NCI-H526 treated with DMSO at 0.1 percent for 48 hours (cell line): ENCODE data around the gene LRGUK.
"Not testable (repeated sequence)": the region's sequence is repeated elsewhere in the genome, so short reads cannot be mapped to it uniquely, and the experiment has no call there.

Experiments
- DNase-seq: peaks from one replicate; lab custom pipeline; 2025; lab: John Stamatoyannopoulos, UW

The LRGUK gene

DNA sequence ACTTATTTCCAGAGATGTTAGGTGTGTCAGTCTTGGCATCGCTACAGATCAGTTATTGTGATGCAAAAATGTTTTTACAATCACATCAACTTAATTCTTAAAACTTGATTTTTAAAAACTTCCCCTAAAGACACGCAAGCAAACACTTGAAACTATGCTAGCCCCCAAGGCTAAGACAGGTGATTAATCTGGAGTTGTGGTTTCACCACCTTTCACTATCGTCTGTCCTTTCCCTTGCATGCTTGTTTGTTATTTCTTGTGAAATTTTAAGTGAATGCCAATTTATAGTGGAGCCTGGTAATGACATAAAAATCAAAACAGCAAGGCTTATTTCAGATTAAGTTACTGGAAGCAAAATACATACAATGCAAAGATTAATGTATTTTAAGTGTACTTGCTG is 119.2 kb downstream of the LRGUK start:
- no peak for DNase-seq

DNA sequence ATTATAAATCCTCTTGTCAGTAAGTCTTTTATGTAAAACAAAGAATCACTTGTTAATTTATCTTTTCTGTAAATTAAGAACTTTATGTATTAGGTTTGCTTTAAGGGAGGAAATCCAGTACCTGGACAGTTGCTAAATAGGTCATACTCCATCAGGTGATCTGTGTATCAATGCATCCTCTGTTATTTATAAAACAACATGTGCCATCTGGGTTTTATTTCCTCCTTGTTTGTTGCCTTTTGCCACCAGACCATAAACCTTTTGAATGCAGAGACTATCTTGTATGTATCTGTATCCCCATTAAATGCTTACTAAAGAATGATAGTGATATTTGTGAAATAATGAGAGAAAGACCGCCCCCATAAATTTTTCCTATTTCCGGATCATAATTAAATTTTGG is 119.6 kb downstream of the LRGUK start:
- DNase-seq, result no peak

DNA sequence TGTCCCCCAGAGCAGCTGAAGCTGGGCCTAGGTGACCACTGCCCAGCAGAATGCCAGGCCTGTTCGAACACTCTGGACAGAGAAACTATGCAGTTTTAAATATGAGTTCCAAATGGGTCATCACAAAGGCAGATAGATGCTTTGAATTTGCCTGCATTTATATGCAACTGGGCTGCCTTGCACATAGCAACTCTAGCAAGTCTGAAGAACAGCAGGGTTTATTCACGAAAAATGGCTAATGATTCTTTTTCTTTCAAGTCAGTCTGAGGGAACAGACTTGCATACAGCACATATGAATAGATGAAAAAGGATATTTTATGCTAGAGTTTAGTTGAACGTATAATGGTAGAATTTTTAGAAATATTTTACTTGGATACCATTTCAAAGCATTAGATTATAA is 121.1 kb downstream of the LRGUK start:
- DNase-seq, result peak; percentile 55

DNA sequence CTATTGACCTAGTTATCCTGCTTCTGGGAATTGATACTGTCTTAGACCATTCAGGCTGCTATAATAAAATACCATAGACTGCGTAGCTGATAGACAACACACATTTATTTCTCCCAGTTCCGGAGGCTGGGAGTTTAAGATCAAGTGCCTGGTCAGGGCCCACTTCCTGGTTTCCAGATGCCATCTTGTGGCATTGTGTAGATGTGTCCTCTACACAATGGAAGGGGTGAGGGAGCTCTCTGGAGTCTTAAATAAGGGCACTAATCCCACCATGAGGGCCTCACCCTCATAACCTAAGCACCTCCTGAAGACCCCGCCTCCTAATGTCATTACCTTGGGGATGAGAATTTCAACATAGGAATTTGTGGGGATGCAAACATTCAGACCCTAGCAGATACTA is 127.2 kb downstream of the LRGUK start:
- no peak for DNase-seq

DNA sequence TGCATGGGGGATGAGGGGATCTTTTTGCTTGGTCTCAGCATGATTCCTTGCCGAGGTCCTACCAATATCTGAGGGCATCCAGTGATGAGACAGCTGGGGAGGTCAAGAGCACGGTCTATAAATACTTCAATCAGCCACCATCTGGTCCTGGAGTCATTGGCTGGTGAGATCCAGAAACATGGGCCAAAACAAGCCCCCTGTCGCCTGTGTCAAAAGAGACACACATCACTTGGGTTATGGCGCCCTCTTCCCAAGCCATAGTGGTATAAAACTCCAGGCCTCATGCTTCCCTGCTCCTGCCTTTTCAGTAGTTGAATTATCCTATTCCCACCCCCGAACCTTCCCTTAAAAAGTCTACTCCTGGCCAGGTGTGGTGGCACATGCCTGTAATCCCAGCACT is 128.7 kb downstream of the LRGUK start:
- DNase-seq, result no peak

DNA sequence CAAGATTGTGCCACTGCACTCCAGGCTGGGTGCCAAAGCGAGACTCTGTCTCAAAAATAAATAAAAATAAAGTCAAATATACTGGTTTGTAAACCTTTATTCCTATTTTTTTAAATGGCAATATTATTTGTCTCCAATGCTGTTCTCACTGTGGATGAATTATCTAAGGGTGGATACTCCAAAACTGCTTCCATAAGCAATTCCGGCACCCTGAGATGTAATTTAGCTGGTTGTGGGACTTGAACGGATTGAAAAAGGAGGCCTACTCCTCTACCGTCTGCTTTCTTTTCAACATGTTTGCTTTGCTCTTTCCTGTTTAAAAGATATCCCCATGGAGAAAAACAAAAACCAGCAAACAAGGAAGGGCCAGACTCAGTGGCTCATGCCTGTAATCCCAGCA is 135.2 kb downstream of the LRGUK start:
- DNase-seq, result no peak

DNA sequence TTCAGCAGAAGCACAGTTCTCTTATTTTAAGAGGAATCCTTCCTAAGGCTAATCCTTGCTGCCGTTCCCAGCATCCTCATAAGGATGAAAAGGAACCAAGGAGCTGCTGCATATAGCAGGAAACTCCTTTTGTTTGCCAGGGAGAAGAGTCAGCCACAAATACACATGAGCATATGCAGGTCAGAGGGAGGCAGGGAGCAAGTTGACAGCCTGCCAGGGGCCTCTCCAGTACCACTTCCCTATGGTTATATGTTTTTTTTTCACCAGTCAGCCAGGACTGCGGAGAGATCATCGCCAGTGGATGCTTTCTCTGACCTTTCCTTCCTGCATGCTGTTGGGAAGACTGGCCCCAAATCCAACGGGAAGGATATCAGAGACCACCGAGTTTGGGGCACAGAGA is 149.8 kb downstream of the LRGUK start:
- no peak for DNase-seq

DNA sequence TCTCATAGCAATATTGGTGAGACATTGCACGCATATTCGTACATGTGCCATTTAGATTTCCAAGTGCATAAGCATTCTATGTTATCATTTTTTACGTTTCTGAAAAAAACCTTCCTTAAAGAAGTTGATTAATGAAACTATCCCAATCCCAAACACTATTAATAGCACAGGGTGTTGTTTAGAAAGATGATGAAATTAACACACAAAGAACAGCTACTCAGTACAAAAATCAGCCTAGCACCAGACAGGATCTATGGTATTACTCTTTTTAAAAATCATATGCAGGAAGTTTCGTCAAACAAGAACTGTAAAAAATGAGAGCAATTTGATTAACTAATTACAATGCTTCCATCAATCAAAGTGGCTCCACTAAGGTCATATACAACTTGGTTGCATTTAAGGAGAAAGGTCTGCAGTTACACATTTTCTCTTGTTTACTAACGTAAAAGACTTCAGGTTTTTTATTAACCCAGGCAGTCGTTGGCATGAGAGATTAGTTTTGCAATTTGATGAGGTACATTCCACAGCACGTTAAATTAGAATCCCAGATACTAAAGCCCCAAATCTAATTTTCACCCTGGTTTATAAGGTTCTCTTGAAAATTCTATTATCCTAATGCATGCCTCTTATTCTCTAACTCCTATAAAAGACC is 151.5 kb downstream of the LRGUK start:
- DNase-seq, result no peak

DNA sequence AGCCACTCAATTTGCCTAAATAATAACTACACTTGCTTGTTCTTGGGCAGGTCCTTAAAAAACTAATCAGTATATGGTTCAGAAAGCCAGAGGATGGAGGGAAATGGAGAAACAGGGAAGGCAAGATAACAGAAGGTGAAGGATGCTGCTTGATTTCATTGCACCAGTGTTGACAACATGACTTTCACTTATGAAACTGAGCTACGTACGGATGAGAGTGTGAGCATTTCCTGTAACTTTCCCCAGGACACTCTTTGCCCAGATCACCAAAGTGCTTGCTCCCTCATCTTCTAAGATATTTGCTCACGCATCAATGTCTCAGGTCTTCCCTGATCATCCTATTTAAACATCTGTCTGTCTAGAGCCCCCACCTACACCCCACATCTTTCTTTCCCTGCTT is 152.2 kb downstream of the LRGUK start:
- DNase-seq, result no peak

DNA sequence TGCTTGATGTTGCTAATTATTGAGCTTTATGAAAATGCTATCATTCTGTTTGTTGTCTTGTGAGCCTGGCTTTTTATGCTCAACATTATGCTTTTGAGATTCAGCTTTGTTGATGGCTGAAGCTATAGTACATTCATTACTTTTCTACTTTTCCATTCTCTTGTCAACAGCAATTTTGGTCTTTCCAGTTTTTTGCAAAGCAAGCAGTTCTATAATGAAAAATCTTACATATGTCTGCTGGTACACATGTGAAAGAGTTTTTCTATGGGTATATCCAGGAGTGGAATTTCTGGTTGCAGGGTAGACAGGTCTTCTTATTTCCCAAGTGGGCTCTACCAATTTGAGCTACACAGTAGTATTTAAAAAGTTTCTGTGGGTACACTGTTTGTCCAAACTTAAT is 152.8 kb downstream of the LRGUK start:
- no peak for DNase-seq

DNA sequence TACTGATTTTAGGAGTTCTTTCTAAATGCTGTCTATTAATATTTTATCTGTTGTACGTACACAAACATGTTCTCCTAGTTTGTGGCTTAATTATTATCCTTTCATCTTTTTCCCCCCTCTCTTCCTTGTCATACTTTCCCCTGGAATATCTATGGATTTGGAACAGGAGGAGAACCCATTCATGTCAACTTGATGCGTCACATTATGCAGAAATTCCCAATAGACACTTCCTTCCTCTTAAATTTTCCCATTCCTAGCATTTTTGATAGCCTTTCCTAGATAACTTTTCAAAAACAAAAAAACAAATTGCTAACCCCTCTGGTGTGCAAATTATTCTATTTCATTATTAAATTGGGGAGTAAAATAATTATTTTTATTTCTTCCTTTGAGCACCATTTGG is 153.4 kb downstream of the LRGUK start:
- no peak for DNase-seq

DNA sequence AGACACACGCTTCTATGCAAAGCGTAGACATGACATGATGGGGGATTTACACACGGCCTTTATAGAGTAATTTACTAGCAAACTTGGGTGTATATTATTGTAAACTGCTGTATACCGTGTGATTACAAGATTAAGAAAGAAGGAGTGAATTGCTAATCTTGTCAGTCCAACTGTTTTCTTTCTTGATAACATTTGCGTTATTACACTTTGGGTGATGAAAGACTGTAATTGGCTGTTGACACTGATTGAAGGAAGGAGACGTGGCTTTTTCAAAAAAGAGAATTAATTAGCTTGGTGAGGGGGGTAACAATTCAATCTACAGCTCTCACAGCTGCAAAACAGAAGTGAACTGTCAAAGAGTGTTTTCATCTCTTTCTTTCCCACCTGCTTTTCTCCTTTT is 156.9 kb downstream of the LRGUK start:
- DNase-seq, result no peak

DNA sequence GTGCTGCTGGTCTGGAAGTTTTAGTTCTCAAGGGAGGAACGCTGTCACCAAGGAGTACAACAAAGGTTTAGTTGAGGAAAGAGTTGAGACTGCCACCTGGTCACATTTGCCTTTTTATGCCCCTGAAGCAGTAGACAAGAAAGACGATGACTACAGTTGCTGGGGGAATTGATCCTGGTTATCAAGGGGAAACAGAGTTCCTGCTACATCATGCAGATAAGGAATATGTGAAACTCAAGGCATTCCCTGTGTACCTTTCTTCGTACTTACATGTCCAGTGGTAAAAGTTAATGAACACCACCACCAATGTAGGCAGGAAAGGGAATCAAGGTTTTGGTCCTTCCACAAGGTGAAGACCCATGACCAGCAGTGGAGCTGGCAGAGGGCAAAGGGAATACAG is 157.8 kb downstream of the LRGUK start:
- DNase-seq, result no peak

DNA sequence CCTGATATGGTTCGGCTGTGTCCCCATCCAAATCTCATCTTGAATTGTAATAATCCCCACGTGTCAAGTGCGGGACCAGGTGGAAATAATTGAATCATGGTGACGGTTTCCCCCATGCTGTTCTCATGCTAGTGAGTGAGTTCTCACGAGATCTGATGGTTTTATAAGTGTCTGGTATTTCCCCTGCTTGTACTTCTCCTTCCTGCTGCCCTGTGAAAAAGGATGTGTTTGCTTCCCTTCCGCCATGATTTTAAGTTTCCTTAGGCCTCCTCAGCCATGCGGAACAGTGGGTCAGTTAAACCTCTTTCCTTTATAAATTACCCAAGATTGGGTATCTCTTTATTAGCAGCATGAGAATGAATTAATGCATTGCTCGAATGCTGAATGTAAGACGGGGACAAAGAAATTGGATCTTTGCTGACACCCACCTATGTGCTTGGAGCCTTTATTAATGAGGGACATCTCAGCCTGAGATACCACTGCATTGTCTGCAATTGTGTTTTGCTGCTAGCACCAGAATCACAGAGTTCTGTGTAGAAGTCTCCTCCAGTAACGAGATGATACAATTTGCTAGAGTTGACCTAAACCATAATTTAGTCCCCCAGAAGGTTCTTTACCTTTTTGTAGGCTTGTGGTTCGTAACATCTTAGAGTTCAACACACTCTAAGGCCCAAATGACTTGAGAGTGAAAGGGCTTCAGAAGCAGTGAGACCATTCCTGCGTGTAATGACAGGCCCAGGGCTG is 160.9 kb downstream of the LRGUK start:
- no peak for DNase-seq

DNA sequence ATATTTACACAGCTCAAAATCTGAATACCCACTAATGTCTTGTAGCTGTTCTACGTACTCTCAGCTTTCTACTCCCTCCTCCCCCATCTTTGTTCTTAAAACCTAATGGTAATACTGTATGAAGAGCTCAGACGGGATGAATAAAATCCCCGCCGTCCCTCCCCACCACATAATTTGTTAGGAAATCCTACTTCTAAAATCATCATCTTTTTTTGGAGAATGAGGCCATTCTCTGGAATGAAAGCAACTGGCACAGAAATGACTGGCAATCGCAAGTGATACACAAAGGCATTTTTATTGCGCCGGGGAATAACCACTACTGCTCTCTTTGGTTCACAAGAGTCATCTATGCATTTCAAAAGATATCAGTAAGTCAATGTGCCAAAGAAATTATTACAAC is 162.3 kb downstream of the LRGUK start:
- DNase-seq, result no peak

DNA sequence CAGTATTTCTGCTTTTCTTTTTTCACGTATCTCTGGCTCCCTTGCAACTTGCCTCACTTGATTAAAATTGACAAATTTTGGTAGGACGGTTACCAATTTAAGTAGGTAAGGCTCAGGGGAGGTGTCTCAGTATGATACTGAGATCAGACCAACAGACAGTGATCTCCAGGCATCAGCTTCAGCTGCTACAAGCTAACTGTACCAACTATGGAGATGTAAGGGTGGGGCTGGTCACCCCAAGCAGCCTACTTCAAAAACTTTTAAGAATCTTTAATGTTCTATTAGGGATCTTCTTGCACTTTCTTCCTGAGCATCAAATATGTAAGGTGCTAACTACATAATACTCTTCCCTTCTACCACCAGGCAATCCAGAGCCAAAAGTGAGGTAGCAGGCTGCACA is 162.7 kb downstream of the LRGUK start:
- DNase-seq, result no peak

DNA sequence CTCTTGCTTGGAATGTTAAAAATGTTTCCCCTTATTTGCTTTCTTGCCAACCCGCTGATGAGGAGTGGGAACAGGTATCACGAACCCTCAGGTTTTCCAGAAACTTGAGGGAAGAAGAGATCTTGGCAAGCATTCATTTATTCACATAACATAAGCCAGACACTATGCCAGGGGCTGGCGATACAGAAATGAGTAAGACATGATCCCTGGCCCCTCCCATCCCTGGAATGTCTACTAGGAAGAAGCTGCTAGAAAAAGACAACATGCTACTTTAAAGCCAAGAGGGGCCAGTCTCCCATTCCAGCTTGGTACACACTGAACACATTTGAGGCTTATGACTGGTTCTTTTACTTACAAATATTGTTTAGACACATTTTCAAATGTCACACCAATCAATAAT is 163.1 kb downstream of the LRGUK start:
- no peak for DNase-seq

DNA sequence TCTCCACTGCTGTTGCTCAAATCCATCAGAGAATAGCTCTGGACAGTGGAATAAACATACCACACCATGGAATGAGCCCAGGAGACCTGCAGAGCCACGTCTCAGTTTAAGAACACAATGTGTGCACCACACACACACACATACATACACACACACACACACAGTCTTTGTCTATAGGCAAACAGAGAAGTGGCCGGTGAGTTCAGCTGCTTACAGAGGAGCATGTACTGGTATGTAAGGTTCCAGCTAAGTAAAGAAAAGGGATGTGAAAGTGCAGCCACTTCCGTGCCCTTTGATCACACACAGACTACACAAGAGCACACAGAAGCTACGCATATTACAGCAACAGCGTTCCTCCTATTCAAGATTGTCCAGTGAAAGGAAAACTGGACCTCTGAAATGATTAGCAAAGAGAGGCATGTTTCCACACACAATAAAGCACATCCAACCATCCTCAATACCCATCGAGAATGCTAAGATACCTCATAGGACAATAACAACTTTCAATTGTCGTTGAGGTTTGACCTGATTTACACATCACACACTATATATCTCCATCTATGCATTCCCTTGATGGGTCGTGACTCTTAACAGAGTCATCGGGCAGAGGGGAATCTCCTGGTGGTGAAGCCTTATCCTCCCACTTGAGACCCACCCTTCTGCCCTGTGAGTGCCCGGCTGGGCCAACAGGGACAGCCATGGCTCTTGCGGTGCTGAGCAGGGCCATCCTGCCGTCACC is 166.0 kb downstream of the LRGUK start:
- no peak for DNase-seq

DNA sequence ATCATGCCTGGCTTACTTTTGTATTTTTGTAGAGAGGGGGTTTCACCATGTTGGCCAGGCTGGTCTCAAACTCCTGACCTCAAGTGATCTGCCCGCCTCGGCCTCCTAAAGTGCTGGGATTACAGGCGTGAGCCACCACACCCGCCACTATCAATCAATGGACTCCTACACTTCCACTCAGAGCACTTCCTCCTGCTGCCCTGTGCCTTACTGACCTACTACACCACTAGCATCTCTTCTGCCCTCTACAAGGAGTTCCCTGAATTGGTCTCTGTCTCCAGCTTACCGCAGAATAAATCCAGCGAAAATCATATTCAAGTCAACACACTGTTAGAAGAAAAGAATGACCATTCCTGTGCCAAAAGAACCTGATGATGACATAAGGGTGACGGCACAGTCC is 168.8 kb downstream of the LRGUK start:
- not testable (repeated sequence) for DNase-seq

DNA sequence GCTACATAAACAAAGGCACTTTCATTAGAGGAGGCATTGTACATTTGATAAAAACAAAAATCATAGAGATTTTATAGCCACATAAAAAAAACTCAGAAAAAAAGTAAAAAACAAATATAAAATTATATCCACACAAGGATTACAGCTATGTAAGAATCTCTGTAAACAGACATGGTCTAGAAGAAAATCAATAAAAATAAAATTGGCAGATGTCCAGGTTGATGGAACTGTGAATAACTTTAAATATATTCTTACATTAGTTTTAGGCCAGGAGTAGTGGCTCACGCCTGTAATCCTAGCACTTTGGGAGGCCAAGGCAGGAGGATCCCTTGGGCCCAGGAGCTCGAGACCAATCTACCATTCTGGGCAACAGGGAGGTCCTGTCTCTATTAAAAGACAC is 170.3 kb downstream of the LRGUK start:
- no peak for DNase-seq

DNA sequence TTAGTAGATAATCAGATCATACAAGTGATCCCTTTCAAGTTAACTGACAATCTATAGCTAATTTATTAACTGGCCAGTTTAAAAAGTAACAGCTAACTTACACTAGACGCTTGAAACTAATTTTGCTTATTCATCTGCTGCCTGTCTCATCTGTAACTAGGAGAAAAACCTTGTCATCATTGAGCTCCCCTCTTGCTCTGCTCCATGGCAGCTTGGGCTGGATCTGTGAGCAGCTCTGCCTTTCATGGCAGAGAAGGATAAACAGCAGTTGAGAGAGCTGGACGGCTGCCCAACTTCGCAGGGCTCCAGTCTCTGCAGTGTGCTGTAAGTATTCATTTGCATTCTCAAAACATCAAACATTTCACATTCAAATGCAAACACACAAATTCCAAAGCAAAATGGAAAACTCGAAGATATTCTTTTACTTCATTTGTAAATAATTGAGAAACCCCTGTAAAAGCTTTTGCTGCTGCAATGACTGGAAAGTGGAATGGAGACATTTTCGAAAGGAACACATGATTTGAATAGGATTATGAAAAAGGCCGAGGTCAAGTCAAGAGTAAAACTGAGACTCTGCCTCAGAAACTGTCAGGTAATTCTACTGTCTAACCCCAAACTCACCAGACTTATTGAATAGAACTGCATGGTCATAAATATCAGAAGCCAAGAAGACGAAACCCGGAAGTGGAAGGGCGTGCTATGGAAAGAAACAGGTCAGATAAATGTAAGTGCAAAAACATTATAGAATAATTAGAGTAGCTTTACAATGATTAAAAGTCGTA is 172.0 kb downstream of the LRGUK start:
- DNase-seq, result peak; percentile 28

DNA sequence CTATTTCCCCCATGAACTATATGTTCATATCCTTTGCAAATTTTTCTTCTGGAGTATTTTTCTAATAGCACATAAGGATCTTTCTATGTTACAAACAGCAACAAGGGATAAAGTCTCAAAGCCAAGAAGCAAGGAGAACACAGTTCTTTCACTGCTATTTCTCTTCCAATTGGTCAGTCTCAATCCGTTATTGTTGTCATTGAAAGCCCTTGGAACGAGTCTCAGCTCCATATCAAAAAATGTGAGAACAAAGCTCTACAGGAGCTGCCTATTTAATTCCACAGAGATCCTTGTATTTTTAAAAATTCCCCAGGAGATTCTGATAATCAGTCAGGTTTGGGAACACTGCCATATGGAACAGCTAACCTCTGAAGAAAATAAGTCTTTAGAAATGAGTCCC is 173.8 kb downstream of the LRGUK start:
- DNase-seq, result no peak

DNA sequence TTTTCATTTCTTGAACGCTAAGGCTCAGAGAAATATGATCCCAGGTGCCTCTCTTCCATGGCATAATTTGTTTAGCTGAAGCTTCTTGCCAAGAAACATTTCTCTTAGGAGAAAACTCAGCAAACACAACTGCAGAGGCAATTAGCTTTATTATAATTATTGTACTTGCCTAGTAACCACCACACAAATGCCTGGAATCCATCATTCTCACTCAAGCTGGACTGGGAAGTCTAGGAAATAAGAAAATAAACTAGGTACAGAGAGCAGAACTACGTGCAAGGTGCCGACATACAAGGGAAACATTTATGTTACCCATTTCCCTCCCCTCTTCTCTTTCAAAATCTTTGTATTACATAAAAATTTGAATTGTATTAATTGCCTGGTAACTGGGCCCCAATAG is 174.5 kb downstream of the LRGUK start:
- no peak for DNase-seq
